Measurements from ENCODE around the gene CDC123.

Gene CDC123

DNA sequence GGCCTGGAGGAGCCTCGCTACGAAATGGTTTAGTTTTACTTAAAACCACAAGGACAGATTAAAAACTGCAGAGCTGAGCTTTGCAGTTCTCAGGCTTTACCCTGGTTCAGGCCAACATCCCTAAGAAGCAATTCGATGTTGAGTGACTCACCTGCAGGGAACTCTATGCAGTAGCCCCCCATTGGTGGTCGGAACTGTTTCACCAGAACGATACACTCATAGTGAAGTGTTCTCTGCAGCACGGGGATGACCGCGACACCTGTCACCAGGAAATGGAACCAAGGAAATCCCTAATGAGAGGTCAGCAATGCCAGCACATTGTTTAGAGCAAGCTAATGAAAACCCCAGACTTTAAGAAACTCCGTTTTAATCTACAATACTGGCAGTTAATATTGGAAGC lies 18.3 kb upstream of the CDC123 start:
- Histone ChIP-seq H3K36me3 (ENCODE audit: control insufficient read depth, insufficient read depth, low read length) (peaks cover 10% of the 10 kb centered on the region), H3K4me3 (replicated peaks; ENCODE audit: low read depth, low read length) (no peak overlapping the region), H3K27me3 (replicated peaks; ENCODE audit: control insufficient read depth, insufficient read depth, low read length) (no peaks in the 10 kb centered on the region)
- TF ChIP-seq, protein P1, sequence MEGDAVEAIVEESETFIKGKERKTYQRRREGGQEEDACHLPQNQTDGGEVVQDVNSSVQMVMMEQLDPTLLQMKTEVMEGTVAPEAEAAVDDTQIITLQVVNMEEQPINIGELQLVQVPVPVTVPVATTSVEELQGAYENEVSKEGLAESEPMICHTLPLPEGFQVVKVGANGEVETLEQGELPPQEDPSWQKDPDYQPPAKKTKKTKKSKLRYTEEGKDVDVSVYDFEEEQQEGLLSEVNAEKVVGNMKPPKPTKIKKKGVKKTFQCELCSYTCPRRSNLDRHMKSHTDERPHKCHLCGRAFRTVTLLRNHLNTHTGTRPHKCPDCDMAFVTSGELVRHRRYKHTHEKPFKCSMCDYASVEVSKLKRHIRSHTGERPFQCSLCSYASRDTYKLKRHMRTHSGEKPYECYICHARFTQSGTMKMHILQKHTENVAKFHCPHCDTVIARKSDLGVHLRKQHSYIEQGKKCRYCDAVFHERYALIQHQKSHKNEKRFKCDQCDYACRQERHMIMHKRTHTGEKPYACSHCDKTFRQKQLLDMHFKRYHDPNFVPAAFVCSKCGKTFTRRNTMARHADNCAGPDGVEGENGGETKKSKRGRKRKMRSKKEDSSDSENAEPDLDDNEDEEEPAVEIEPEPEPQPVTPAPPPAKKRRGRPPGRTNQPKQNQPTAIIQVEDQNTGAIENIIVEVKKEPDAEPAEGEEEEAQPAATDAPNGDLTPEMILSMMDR (IDR thresholded peaks at IDR 0.05; ENCODE audit: insufficient read depth, low read length, poor library complexity, severe bottlenecking) = no peak
- DNase-seq (ENCODE audit: extremely low read depth, insufficient read length) = no peak

DNA sequence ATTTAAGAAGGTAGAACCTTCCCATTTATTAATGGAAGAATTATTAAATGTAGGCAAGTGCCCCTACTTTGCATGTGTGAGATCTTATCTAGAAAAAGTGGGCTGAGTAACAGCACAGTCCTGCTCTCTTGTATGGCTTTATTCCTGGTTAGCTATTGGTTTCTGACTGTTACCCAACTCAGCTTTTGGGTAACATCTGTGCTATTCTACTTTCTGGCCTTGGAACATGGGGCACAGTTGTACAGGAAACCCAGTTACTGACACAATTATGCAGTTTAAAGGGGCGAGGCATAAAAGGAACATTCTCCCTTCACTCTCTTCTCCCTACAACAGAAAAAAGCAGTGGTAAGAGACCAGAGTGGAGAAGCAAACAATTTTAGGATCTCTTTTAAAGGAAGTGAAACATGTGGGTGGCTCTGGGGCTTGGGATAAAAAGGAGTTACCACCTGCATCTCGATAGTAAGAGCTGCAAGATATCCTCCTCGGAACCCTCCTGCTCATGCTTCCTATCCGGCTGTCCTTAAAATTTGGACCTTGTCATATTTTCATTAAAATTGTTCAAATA lies 16.3 kb upstream of the CDC123 start:
- Histone ChIP-seq H3K36me3 (ENCODE audit: control insufficient read depth, insufficient read depth, low read length) (peaks cover 3% of the 10 kb centered on the region), H3K4me3 (replicated peaks; ENCODE audit: low read depth, low read length) (no peak overlapping the region), H3K27me3 (replicated peaks; ENCODE audit: control insufficient read depth, insufficient read depth, low read length) (no peaks in the 10 kb centered on the region)
- TF ChIP-seq, protein P1 (IDR thresholded peaks at IDR 0.05; ENCODE audit: insufficient read depth, low read length, poor library complexity, severe bottlenecking) = no peak
- DNase-seq (ENCODE audit: extremely low read depth, insufficient read length) = no peak

DNA sequence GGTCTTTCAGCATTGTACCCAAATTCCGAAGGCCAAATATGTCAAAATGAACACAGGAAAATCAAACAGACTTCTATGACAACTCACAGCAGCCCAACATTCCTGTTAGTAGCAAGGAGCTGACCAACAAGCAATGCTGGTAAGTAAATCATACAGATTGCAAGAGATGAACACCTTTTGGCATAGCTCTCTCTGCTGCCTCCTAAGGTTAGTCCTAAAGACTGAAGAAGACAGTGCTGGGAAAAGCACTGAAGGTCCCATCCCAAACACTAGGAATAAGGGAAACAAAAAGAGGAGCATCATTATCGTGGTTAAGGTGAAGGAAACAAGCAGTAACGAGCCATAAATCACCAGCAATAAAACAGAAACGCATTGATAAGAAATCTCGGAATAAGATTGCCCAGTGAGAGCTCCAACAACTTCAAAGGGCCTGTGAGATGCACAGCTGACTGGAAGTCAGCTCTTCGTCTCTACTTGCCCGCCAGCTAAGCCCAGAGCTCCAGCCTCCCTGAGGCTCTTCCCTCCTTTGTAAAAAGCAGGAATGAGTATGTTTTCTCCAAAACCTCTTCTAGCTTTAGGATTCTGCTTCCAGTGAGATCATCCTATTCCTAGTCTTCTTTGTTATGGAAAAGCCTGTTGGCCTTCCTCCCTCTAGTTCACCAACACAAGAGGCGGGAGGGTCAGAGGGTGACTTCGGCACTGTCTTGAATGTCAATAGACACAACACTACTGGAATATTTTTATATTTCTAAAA lies 15.6 kb upstream of the CDC123 start:
- TF ChIP-seq, protein P1 (IDR thresholded peaks at IDR 0.05; ENCODE audit: insufficient read depth, low read length, poor library complexity, severe bottlenecking) = no peak
- H3K36me3 ChIP-seq (ENCODE audit: control insufficient read depth, insufficient read depth, low read length) = peaks cover 6% of the 10 kb centered on the region

DNA sequence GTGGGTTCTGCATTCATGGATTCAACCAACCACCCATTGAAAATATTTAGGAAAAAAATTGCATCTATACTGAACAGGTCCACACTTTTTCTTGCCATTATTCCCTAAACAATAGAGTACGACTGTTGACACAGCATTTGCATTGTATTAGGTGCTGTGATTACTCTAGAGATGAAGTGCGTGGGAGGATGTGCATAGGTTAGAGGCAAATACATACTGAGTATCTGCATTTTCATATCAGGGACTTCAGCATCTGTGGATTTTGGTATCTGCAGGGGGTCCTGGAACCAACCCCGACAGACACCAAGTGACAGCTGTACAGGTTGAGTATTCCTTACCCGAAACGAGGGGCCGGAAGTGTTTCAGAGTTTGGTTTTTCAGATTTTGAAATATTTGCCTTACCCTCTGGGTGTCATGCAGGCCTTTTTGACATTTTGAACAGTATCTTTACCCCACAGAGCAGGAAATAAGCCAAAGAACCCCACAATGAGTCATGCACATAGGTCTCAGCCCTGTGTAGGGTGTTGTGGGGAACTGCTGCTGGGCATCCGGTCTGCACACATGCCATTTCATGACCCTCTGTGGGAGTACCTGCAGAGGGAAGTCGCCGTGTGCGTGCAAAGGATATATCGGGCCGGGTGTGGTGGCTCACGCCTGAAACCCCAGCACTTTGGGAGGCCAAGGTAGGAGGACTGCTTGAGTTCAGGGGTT lies 14.8 kb upstream of the CDC123 start:
- Histone ChIP-seq H3K27me3 (replicated peaks; ENCODE audit: control insufficient read depth, insufficient read depth, low read length) (no peaks in the 10 kb centered on the region), H3K4me3 (replicated peaks; ENCODE audit: low read depth, low read length) (no peak overlapping the region), H3K36me3 (ENCODE audit: control insufficient read depth, insufficient read depth, low read length) (peaks cover 6% of the 10 kb centered on the region)
- TF ChIP-seq, protein P1 (IDR thresholded peaks at IDR 0.05; ENCODE audit: insufficient read depth, low read length, poor library complexity, severe bottlenecking) = no peak
- no peak for DNase-seq (ENCODE audit: extremely low read depth, insufficient read length)

More for the DNA sequence above, 15.6 kb upstream of the CDC123 start:
- Histone ChIP-seq H3K4me3 (replicated peaks; ENCODE audit: low read depth, low read length) (no peak overlapping the region), H3K27me3 (replicated peaks; ENCODE audit: control insufficient read depth, insufficient read depth, low read length) (no peaks in the 10 kb centered on the region)
- no peak for DNase-seq (ENCODE audit: extremely low read depth, insufficient read length)

DNA sequence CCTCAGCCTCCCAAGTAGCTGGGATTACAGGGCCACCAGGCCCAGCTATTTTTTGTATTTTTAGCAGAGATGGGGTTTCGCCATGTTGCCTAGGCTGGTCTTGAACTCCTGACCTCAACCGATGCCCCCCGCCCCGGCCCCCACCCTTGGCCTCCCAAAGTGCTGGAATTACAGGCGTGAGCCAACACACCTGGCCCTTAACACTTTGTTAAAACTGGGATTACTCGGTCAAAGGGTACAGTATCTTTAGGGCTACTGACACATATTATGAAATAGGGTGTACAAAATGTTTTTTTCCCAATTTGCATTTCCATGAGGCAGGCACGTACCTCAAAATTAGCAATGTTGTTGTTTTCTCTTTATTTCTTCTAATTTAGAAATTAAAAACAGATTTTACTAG lies 11.8 kb upstream of the CDC123 start:
- peaks cover 5% of the 10 kb centered on the region for H3K36me3 ChIP-seq (ENCODE audit: control insufficient read depth, insufficient read depth, low read length)
- no peaks in the 10 kb centered on the region for H3K27me3 ChIP-seq (replicated peaks; ENCODE audit: control insufficient read depth, insufficient read depth, low read length)
- no peak overlapping the region for H3K4me3 ChIP-seq (replicated peaks; ENCODE audit: low read depth, low read length)
- TF ChIP-seq, protein P1 (IDR thresholded peaks at IDR 0.05; ENCODE audit: insufficient read depth, low read length, poor library complexity, severe bottlenecking) = no peak
- no peak for DNase-seq (ENCODE audit: extremely low read depth, insufficient read length)
